ENCODE measurements around the gene IVD.

Gene IVD

DNA sequence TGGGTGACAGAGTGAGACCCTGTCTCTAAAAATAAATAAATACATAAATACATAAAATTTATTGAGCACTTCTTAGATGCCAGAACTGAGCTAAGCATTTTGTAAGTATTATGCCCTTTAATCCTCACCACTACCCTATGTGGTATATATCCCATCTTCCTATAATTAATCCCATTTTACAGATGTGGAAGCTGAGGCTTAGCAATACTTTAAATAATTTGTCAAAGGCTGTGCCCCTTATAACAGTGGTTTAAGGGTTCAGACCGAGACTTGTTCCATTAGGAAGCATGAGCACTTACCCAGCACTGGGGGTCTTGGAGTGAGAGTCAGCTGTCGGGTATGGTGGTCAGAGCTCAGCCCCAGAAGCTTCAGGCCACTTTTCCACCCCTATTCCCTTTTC is 57.7 kb downstream of the IVD start:
- DNase-seq = no peak

DNA sequence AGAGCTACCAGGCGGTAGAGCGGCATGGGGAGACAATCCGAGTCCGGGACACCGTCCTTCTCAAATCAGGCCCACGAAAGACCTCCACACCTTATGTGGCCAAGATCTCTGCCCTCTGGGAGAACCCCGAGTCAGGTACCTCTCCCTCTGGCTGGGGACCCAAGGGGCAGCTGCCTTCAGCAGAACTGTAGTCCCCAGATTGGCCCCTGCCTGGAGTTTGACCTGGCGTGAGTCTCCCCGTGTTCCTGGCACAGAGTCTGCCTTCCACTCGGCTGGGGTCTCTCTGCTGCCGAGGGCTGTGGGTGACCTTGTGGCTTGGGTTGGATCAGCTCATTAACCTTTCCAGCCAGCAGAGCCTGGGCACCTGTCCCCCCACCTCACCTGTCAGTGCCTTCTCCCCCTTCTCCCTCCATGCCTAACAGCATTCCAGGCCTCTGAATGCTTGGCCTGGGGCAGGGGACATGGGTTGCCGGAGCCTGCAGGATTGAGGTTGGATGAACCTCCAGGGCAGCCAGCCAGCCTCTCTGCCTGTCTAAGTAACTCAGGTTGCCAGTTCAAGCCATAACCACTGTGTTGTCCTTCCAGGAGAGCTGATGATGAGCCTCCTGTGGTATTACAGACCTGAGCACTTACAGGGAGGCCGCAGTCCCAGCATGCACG is 58.4 kb downstream of the IVD start:
- no peak for DNase-seq

GRCh38 chr15:40464595-40465185 is 59.1 kb downstream of the IVD start:
- no peak for DNase-seq

DNA sequence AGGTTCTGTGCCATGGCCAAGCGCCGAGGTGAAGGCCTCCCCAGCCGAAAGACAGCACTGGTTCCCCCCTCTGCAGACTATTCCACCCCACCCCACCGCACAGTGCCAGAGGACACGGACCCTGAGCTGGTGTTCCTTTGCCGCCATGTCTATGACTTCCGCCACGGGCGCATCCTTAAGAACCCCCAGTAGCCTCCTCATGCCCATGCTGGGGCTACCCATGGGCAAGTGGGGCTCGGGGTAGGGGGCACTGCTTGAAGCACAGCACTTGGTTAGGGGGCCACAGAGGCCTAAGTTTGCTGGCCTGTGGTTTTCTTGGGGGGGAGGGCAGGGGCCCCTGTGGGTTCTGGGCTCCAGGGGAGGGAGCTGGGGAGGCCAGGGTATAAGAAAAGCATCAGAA is 60.3 kb downstream of the IVD start:
- DNase-seq = no peak

GRCh38 chr15:40466426-40467260 is 61.0 kb downstream of the IVD start:
- no peak for DNase-seq

GRCh38 chr15:40467261-40467615 is 61.6 kb downstream of the IVD start:
- no peak for DNase-seq

- DNase-seq = no peak
Observed at GRCh38 chr15:40468898-40469331, 63.3 kb downstream of the IVD start.

GRCh38 chr15:40469776-40470390 is 64.3 kb downstream of the IVD start:
- DNase-seq = no peak

DNA sequence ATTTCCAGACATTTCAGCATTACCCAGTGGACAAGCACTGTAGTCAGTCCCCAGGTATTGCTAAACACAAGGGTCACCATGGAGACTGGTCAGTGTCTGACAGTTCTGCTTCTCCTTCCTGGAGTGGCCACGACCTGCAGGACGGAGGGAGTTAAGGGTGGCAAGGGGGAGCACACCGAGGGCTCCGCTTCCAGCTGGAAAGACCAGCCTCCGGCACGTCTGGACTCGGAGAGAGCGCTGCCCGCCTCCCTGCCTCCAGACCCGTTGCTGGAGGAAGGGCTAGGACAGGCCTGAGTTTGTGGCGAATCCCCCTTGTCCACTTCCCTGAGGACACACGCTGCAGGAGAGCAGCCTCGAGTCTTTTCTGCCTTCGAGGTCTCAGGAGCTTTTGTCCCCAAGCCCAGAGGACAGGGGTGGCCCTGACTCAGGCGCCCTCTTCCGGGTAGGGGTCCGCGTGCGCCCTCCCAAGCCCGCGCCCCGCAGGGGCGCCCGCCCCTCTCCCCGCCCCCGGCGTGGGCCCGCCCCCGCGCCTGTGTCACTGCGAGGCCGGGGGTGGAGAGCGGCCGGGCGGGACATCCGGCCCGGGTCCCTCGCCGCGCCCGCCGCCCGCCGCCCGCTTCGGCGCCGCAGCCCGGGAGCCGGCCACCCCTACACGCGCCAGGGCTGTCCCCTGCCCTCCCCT is 65.0 kb downstream of the IVD start, which contains the start of gene CHST14:
CHST14 (plus strand) TSS at position 562 of the 682 bp plus-strand sequence. CDS start 230 bp downstream, outside the sequence.
- peak; percentile 28 for DNase-seq
